ENCODE measurements around the gene TRMT1.
A peak's percentile ranks its signal among the peaks of the same experiment; 100 is the strongest.

Gene TRMT1

GRCh38 chr19:13104848-13105711 lies 11.5 kb downstream of the TRMT1 start:
- Histone ChIP-seq H3K79me1 (replicated peaks; ENCODE audit: low read length, poor library complexity, severe bottlenecking) (peaks cover 7% of the 10 kb centered on the region), H3K18ac (ENCODE audit: low read depth in 1 of 2, low read length in 2 of 2) (no peak overlapping the region), H3K14ac (ENCODE audit: low read length in 2 of 2) (no peak overlapping the region), H3K23ac (ENCODE audit: low read length in 2 of 2) (no peak overlapping the region), H3K9me3 (ENCODE audit: control insufficient read depth, low read length) (no peaks in the 10 kb centered on the region), H3K36me3 (ENCODE audit: control insufficient read depth in 1 of 2, insufficient read depth in 2 of 2, low read depth in 1 of 2, low read length in 2 of 2) (peaks cover 24 to 47% of the 10 kb centered on the region in 2 experiments), H2AK5ac (ENCODE audit: low read length, severe bottlenecking) (no peak overlapping the region), H2BK15ac (ENCODE audit: low read depth, poor library complexity, severe bottlenecking) (no peak overlapping the region), H3K9ac (ENCODE audit: low read length) (no peak overlapping the region), H3K27ac (ENCODE audit: low read length, poor library complexity, severe bottlenecking) (no peak overlapping the region), H2BK120ac (ENCODE audit: low read depth, low read length) (no peak overlapping the region), H4K91ac (ENCODE audit: low read length) (no peak overlapping the region), H3K27me3 (ENCODE audit: control insufficient read depth in 1 of 2, insufficient read depth in 1 of 2, low read length in 2 of 2) (no peaks in the 10 kb centered on the region), H2BK12ac (ENCODE audit: low read length in 2 of 2) (no peak overlapping the region), H3K4me1 (ENCODE audit: control insufficient read depth, insufficient read depth, low read depth, low read length) (peaks cover 13% of the 10 kb centered on the region), H2AFZ (ENCODE audit: low read depth, low read length) (no peak overlapping the region), H2BK5ac (ENCODE audit: low read depth, low read length, poor library complexity, severe bottlenecking) (no peak overlapping the region), H3K4me3 (ENCODE audit: insufficient read depth in 1 of 2, low read depth in 1 of 2, low read length in 2 of 2) (no peak overlapping the region), H3K4ac (ENCODE audit: low read depth in 1 of 2, low read length in 2 of 2) (no peak overlapping the region), H3K4me2 (ENCODE audit: low read length, poor library complexity, severe bottlenecking) (no peak overlapping the region), H4K8ac (ENCODE audit: low read length) (no peak overlapping the region)
- WGBS: 96% methylated on average over 26 of the region's 29 CpGs
- DNase-seq: no peak

GRCh38 chr19:13104360-13104847 lies 12.1 kb downstream of the TRMT1 start:
- no peak overlapping the region for H3K9ac ChIP-seq (ENCODE audit: low read length)
- no peak overlapping the region for H3K23ac ChIP-seq (ENCODE audit: low read length in 2 of 2)
- peaks cover 5% of the 10 kb centered on the region for H3K79me1 ChIP-seq (replicated peaks; ENCODE audit: low read length, poor library complexity, severe bottlenecking)
- peaks cover 0 to 6% of the 10 kb centered on the region in 2 experiments for H3K27me3 ChIP-seq (ENCODE audit: control insufficient read depth in 1 of 2, insufficient read depth in 1 of 2, low read length in 2 of 2)
- no peak overlapping the region for H3K4ac ChIP-seq (ENCODE audit: low read depth in 1 of 2, low read length in 2 of 2)
- no peak overlapping the region for H3K18ac ChIP-seq (ENCODE audit: low read depth in 1 of 2, low read length in 2 of 2)
- H4K8ac ChIP-seq (ENCODE audit: low read length): no peak overlapping the region
- H3K4me2 ChIP-seq (ENCODE audit: low read length, poor library complexity, severe bottlenecking): no peak overlapping the region
- H2AK5ac ChIP-seq (ENCODE audit: low read length, severe bottlenecking): no peak overlapping the region
- H2BK15ac ChIP-seq (ENCODE audit: low read depth, poor library complexity, severe bottlenecking): no peak overlapping the region
- no peak for DNase-seq
- no peak overlapping the region for H3K27ac ChIP-seq (ENCODE audit: low read length, poor library complexity, severe bottlenecking)
- WGBS: 52% methylated on average over 20 of the region's 33 CpGs
- no peak overlapping the region for H2BK5ac ChIP-seq (ENCODE audit: low read depth, low read length, poor library complexity, severe bottlenecking)
- no peak overlapping the region for H3K4me3 ChIP-seq (ENCODE audit: insufficient read depth in 1 of 2, low read depth in 1 of 2, low read length in 2 of 2)
- no peak overlapping the region for H2BK120ac ChIP-seq (ENCODE audit: low read depth, low read length)
- H3K9me3 ChIP-seq (ENCODE audit: control insufficient read depth, low read length): no peaks in the 10 kb centered on the region
- H4K91ac ChIP-seq (ENCODE audit: low read length): peak overlapping the region; percentile 11
- H3K14ac ChIP-seq (ENCODE audit: low read length in 2 of 2): no peak overlapping the region
- no peak overlapping the region for H2BK12ac ChIP-seq (ENCODE audit: low read length in 2 of 2)
- H3K4me1 ChIP-seq (ENCODE audit: control insufficient read depth, insufficient read depth, low read depth, low read length): peaks cover 14% of the 10 kb centered on the region
- no peak overlapping the region for H2AFZ ChIP-seq (ENCODE audit: low read depth, low read length)
- H3K36me3 ChIP-seq (ENCODE audit: control insufficient read depth in 1 of 2, insufficient read depth in 2 of 2, low read depth in 1 of 2, low read length in 2 of 2): peaks cover 17 to 40% of the 10 kb centered on the region in 2 experiments

GRCh38 chr19:13103581-13104359 lies 12.8 kb downstream of the TRMT1 start:
- peaks cover 11 to 35% of the 10 kb centered on the region in 2 experiments for H3K36me3 ChIP-seq (ENCODE audit: control insufficient read depth in 1 of 2, insufficient read depth in 2 of 2, low read depth in 1 of 2, low read length in 2 of 2)
- H3K14ac ChIP-seq (ENCODE audit: low read length in 2 of 2): no peak overlapping the region
- no peak overlapping the region for H2BK15ac ChIP-seq (ENCODE audit: low read depth, poor library complexity, severe bottlenecking)
- no peak overlapping the region for H2AK5ac ChIP-seq (ENCODE audit: low read length, severe bottlenecking)
- H4K91ac ChIP-seq (ENCODE audit: low read length): no peak overlapping the region
- H3K27ac ChIP-seq (ENCODE audit: low read length, poor library complexity, severe bottlenecking): no peak overlapping the region
- H3K4ac ChIP-seq (ENCODE audit: low read depth in 1 of 2, low read length in 2 of 2): no peak overlapping the region
- no peak overlapping the region for H2AFZ ChIP-seq (ENCODE audit: low read depth, low read length)
- H2BK120ac ChIP-seq (ENCODE audit: low read depth, low read length): no peak overlapping the region
- H3K4me2 ChIP-seq (ENCODE audit: low read length, poor library complexity, severe bottlenecking): no peak overlapping the region
- no peak for DNase-seq
- H4K8ac ChIP-seq (ENCODE audit: low read length): peak overlapping the region; percentile 55
- H3K27me3 ChIP-seq (ENCODE audit: control insufficient read depth in 1 of 2, insufficient read depth in 1 of 2, low read length in 2 of 2): peaks cover 0 to 11% of the 10 kb centered on the region in 2 experiments
- 95% methylated on average over 8 of the region's 13 CpGs for WGBS
- H3K18ac ChIP-seq (ENCODE audit: low read depth in 1 of 2, low read length in 2 of 2): no peak overlapping the region
- peak overlapping the region in 1 of 2 experiments; percentile 54 for H2BK12ac ChIP-seq (ENCODE audit: low read length in 2 of 2)
- H3K4me1 ChIP-seq (ENCODE audit: control insufficient read depth, insufficient read depth, low read depth, low read length): peaks cover 18% of the 10 kb centered on the region
- no peaks in the 10 kb centered on the region for H3K9me3 ChIP-seq (ENCODE audit: control insufficient read depth, low read length)
- H3K79me1 ChIP-seq (replicated peaks; ENCODE audit: low read length, poor library complexity, severe bottlenecking): peaks cover 4% of the 10 kb centered on the region
- peak overlapping the region; percentile 70 for H3K9ac ChIP-seq (ENCODE audit: low read length)
- H3K4me3 ChIP-seq (ENCODE audit: insufficient read depth in 1 of 2, low read depth in 1 of 2, low read length in 2 of 2): no peak overlapping the region
- no peak overlapping the region for H3K23ac ChIP-seq (ENCODE audit: low read length in 2 of 2)
- H2BK5ac ChIP-seq (ENCODE audit: low read depth, low read length, poor library complexity, severe bottlenecking): no peak overlapping the region
